Measurements from ENCODE around the gene PEAK1.
A peak's percentile ranks its signal among the peaks of the same experiment; 100 is the strongest.

PEAK1 gene

GRCh38 chr15:77097248-77097721 lies 322.6 kb downstream of the PEAK1 start:
- DNase-seq (ENCODE audit: low read depth in 2 of 2) = no peak

GRCh38 chr15:77096541-77096940 lies 323.4 kb downstream of the PEAK1 start:
- no peak for DNase-seq (ENCODE audit: low read depth in 2 of 2)

- DNase-seq (ENCODE audit: low read depth in 2 of 2) = no peak
These were observed 323.8 kb downstream of the PEAK1 start for GRCh38 chr15:77096138-77096537.

GRCh38 chr15:77094397-77095030 lies 325.4 kb downstream of the PEAK1 start:
- no peak for DNase-seq (ENCODE audit: low read depth in 2 of 2)

- no peak for DNase-seq (ENCODE audit: low read depth in 2 of 2)
These were observed 326.5 kb downstream of the PEAK1 start for GRCh38 chr15:77093436-77093835.

GRCh38 chr15:77091097-77091496 lies 328.8 kb downstream of the PEAK1 start:
- DNase-seq (ENCODE audit: low read depth in 2 of 2) = no peak

GRCh38 chr15:77087213-77087612 lies 332.7 kb downstream of the PEAK1 start:
- DNase-seq (ENCODE audit: low read depth in 2 of 2) = no peak

GRCh38 chr15:77085297-77085696 lies 334.6 kb downstream of the PEAK1 start:
- DNase-seq (ENCODE audit: low read depth in 2 of 2) = no peak

- no peak for DNase-seq (ENCODE audit: low read depth in 2 of 2)
These were observed 335.5 kb downstream of the PEAK1 start for GRCh38 chr15:77084436-77084835.

- peak in 1 of 2 donors; percentile 17 for DNase-seq (ENCODE audit: low read depth in 2 of 2)
These were observed 336.3 kb downstream of the PEAK1 start for GRCh38 chr15:77083381-77084160.

GRCh38 chr15:77081971-77082370 lies 337.9 kb downstream of the PEAK1 start:
- DNase-seq (ENCODE audit: low read depth in 2 of 2) = no peak

- DNase-seq (ENCODE audit: low read depth in 2 of 2) = no peak
These were observed 343.5 kb downstream of the PEAK1 start for GRCh38 chr15:77076323-77076915.

- no peak for DNase-seq (ENCODE audit: low read depth in 2 of 2)
These were observed 344.4 kb downstream of the PEAK1 start for GRCh38 chr15:77075528-77075927.

- no peak for DNase-seq (ENCODE audit: low read depth in 2 of 2)
These were observed 345.6 kb downstream of the PEAK1 start for GRCh38 chr15:77074350-77074749.

- no peak for DNase-seq (ENCODE audit: low read depth in 2 of 2)
These were observed 348.3 kb downstream of the PEAK1 start for GRCh38 chr15:77071305-77072223.

GRCh38 chr15:77070495-77071304 lies 349.2 kb downstream of the PEAK1 start, which contains the start of gene TSPAN3:
TSPAN3 (minus strand) TSS chr15:77071109; CDS start chr15:77070954, 155 bp downstream.
- peak; percentile 83 to 87 for DNase-seq (ENCODE audit: low read depth in 2 of 2)

- DNase-seq (ENCODE audit: low read depth in 2 of 2) = no peak
These were observed 349.8 kb downstream of the PEAK1 start for GRCh38 chr15:77070180-77070494.

- DNase-seq (ENCODE audit: low read depth in 2 of 2) = no peak
These were observed 350.3 kb downstream of the PEAK1 start for GRCh38 chr15:77069521-77070121.

GRCh38 chr15:77068633-77069032 lies 351.3 kb downstream of the PEAK1 start:
- no peak for DNase-seq (ENCODE audit: low read depth in 2 of 2)

- no peak for DNase-seq (ENCODE audit: low read depth in 2 of 2)
These were observed 352.1 kb downstream of the PEAK1 start for GRCh38 chr15:77067691-77068367.
